ENCODE measurements around the gene PRKCD. TPM values are rescaled to one million over a fixed set of nuclear protein-coding genes. Genes with fewer than 3 reads are reported as not detected.

PRKCD gene
- total RNA-seq (2014; rRNA removed; shearing (Covaris generic)) (1.8 and 2.5 TPM in 2 replicates), polyA plus RNA-seq (2016; fragmentation: Nextera tagmentation; extraction: Ambion mirVana) (9.2 and 9.6 TPM in 2 replicates)

- Histone ChIP-seq H3K36me3 (ENCODE audit: low read depth) (no peaks in the 10 kb centered on the region), H3K27me3 (replicated peaks; ENCODE audit: insufficient read depth) (no peaks in the 10 kb centered on the region), H4K20me1 (ENCODE audit: insufficient read depth) (no peaks in the 10 kb centered on the region), H3K9me3 (ENCODE audit: low read depth) (no peaks in the 10 kb centered on the region), H3F3A (ENCODE audit: insufficient read depth) (no peaks in the 10 kb centered on the region), H3K79me2 (ENCODE audit: insufficient read depth) (no peaks in the 10 kb centered on the region), H3K9me2 (ENCODE audit: insufficient read depth) (no peaks in the 10 kb centered on the region), H3K4me1 (ENCODE audit: insufficient read depth) (peaks cover 4% of the 10 kb centered on the region; the same call in 1 of the 2 replicates), H3K9ac (peak within 1 kb of the TSS; percentile 82), H2AFZ (peak within 1 kb of the TSS; percentile 89), H3K4me2 (ENCODE audit: unreplicated experiment) (peak within 1 kb of the TSS; percentile 93), H3K4me3 (peak within 1 kb of the TSS; percentile 87), H3K27ac (no peak within 1 kb of the TSS)
- DNase-seq = peak; percentile 92
- TF ChIP-seq EZH2 (IDR thresholded peaks at IDR 0.05; ENCODE audit: insufficient read depth, poor library complexity, severe bottlenecking) (no peak), EZH2phosphoT487 (IDR thresholded peaks at IDR 0.05; ENCODE audit: insufficient read depth, low read depth) (no peak)
- WGBS, 2 experiments (ENCODE audit: low coverage in 1 of 2, low lambda C conversion rate in 2 of 2, missing lambda C conversion rate in 2 of 2) = 1% methylated on average over 40 to 55 of the region's 88 CpGs
- in situ Hi-C loops (cut with MboI) = no loop called here
Observed at GRCh38 chr3:53160660-53161449, at the start of gene PRKCD. PRKCD (plus strand) TSS chr3:53161209; CDS start chr3:53178423, 17,214 bp downstream.

DNA sequence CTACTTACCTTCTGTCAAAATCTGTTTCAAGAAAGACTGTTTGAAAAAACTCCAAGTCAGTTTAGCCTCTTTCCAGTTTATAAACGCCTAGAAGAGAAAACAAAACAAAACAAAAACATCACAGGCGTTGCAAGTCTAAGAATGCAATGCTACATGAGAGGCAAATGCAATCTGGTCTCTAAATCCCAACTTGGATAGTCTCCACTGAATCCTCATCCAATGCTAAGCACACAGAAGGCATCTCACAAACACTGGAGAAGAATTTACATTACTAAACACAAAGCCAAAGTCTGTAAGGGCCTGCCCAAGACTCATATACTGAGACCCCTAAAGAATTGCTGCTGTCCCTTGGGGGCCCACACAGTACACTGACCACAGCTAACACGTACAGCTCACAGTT lies 49.2 kb upstream of the PRKCD start:
- in situ Hi-C loops (cut with MboI) = loop anchor here (10.0 kb wide), 1 partner anchor 83 kb away; no protein-coding TSS in a partner anchor
- Histone ChIP-seq H3K4me2 (ENCODE audit: unreplicated experiment) (no peak overlapping the region), H3K9me3 (ENCODE audit: low read depth) (no peaks in the 10 kb centered on the region), H3K4me3 (no peak overlapping the region), H3K4me1 (ENCODE audit: insufficient read depth) (peaks cover 33% of the 10 kb centered on the region), H3K79me2 (ENCODE audit: insufficient read depth) (no peaks in the 10 kb centered on the region), H3K9ac (no peak overlapping the region), H3K27me3 (replicated peaks; ENCODE audit: insufficient read depth) (no peaks in the 10 kb centered on the region), H2AFZ (no peak overlapping the region), H4K20me1 (ENCODE audit: insufficient read depth) (no peaks in the 10 kb centered on the region), H3K27ac (no peak overlapping the region), H3K9me2 (ENCODE audit: insufficient read depth) (no peaks in the 10 kb centered on the region), H3F3A (ENCODE audit: insufficient read depth) (peaks cover 36% of the 10 kb centered on the region), H3K36me3 (ENCODE audit: low read depth) (peaks cover 6% of the 10 kb centered on the region; the same call in 1 of the 2 replicates)
- WGBS, 2 experiments (ENCODE audit: low coverage in 1 of 2, low lambda C conversion rate in 2 of 2, missing lambda C conversion rate in 2 of 2) = 77 to 79% methylated on average over 3 of the region's 3 CpGs
- TF ChIP-seq EZH2phosphoT487 (IDR thresholded peaks at IDR 0.05; ENCODE audit: insufficient read depth, low read depth) = no peak
- TF ChIP-seq EZH2 (IDR thresholded peaks at IDR 0.05; ENCODE audit: insufficient read depth, poor library complexity, severe bottlenecking) = no peak
- DNase-seq = no peak

- Histone ChIP-seq H3K79me2 (ENCODE audit: insufficient read depth) (no peaks in the 10 kb centered on the region), H3F3A (ENCODE audit: insufficient read depth) (peaks cover 39% of the 10 kb centered on the region), H3K27ac (no peak overlapping the region), H3K4me1 (ENCODE audit: insufficient read depth) (peaks cover 33% of the 10 kb centered on the region), H3K4me2 (ENCODE audit: unreplicated experiment) (no peak overlapping the region), H3K9me3 (ENCODE audit: low read depth) (no peaks in the 10 kb centered on the region), H3K4me3 (no peak overlapping the region), H3K9me2 (ENCODE audit: insufficient read depth) (no peaks in the 10 kb centered on the region), H3K9ac (no peak overlapping the region), H4K20me1 (ENCODE audit: insufficient read depth) (no peaks in the 10 kb centered on the region), H2AFZ (peak overlapping the region; percentile 57; the same call in 1 of the 2 replicates), H3K27me3 (replicated peaks; ENCODE audit: insufficient read depth) (no peaks in the 10 kb centered on the region), H3K36me3 (ENCODE audit: low read depth) (peaks cover 18% of the 10 kb centered on the region; the same call in 1 of the 2 replicates)
- in situ Hi-C loops (cut with MboI) = loop anchor here (10.0 kb wide), 1 partner anchor 81 kb away; no protein-coding TSS in a partner anchor
- no peak for TF ChIP-seq EZH2phosphoT487 (IDR thresholded peaks at IDR 0.05; ENCODE audit: insufficient read depth, low read depth)
- TF ChIP-seq EZH2 (IDR thresholded peaks at IDR 0.05; ENCODE audit: insufficient read depth, poor library complexity, severe bottlenecking) = no peak
- WGBS, 2 experiments (ENCODE audit: low coverage in 1 of 2, low lambda C conversion rate in 2 of 2, missing lambda C conversion rate in 2 of 2) = 74 to 82% methylated on average over 1 of the region's 1 CpG
- no peak for DNase-seq
Observed at GRCh38 chr3:53113293-53114010, 47.6 kb upstream of the PRKCD start.

GRCh38 chr3:53114011-53114400 lies 47.0 kb upstream of the PRKCD start:
- TF ChIP-seq EZH2 (IDR thresholded peaks at IDR 0.05; ENCODE audit: insufficient read depth, poor library complexity, severe bottlenecking) (no peak), EZH2phosphoT487 (IDR thresholded peaks at IDR 0.05; ENCODE audit: insufficient read depth, low read depth) (no peak)
- Histone ChIP-seq H2AFZ (peak overlapping the region; percentile 57; the same call in 1 of the 2 replicates), H3K27ac (peak overlapping the region; percentile 32), H3K27me3 (replicated peaks; ENCODE audit: insufficient read depth) (no peaks in the 10 kb centered on the region), H3K36me3 (ENCODE audit: low read depth) (peaks cover 23% of the 10 kb centered on the region; the same call in 1 of the 2 replicates), H3K4me3 (no peak overlapping the region), H4K20me1 (ENCODE audit: insufficient read depth) (no peaks in the 10 kb centered on the region), H3K9ac (no peak overlapping the region), H3K4me2 (ENCODE audit: unreplicated experiment) (no peak overlapping the region), H3K79me2 (ENCODE audit: insufficient read depth) (no peaks in the 10 kb centered on the region), H3K9me3 (ENCODE audit: low read depth) (no peaks in the 10 kb centered on the region), H3F3A (ENCODE audit: insufficient read depth) (peaks cover 39% of the 10 kb centered on the region), H3K4me1 (ENCODE audit: insufficient read depth) (peaks cover 30% of the 10 kb centered on the region), H3K9me2 (ENCODE audit: insufficient read depth) (no peaks in the 10 kb centered on the region)
- WGBS, 2 experiments (ENCODE audit: low coverage in 1 of 2, low lambda C conversion rate in 2 of 2, missing lambda C conversion rate in 2 of 2) = 2% methylated on average over 5 of the region's 5 CpGs
- in situ Hi-C loops (cut with MboI) = loop anchor here (10.0 kb wide), 1 partner anchor 81 kb away; no protein-coding TSS in a partner anchor
- peak; percentile 86 for DNase-seq

Data from GM23248 (cell line).